Hepatocyte (in vitro differentiated cells): ENCODE results near the gene TELO2.

Experiments
- CTCF ChIP-seq: fragments of 200-600 bp; sonication (generic); IDR thresholded peaks from 2 replicates; pipeline ENCODE4 v1.5.1; 2016; ENCODE audit warnings: antibody characterized with exemption, mild to moderate bottlenecking; ENCODE audit not compliant: poor library complexity
- EZH2 ChIP-seq: fragments of 200-600 bp; sonication (generic); IDR thresholded peaks from 2 replicates; pipeline ENCODE4 v1.6.1; 2016; ENCODE audit warnings: antibody characterized with exemption, mild to moderate bottlenecking, borderline replicate concordance

- TF ChIP-seq CTCF = no peak
- TF ChIP-seq EZH2 = no peak
Measured at GRCh38 chr16:1458336-1458976, 34.7 kb upstream of the TELO2 start.
